Thyroid gland (tissue), 4 donors: ENCODE data around the gene AGT.

Source experiments
- POLR2A ChIP-seq, 2 donors: fragments of 450-650 bp; IDR thresholded peaks; one replicate each; pipeline ENCODE4 v1.6.1; 2017; ENCODE audit warnings: antibody characterized with exemption in 2 of 2, mild to moderate bottlenecking in 2 of 2, moderate library complexity in 1 of 2
- TF ChIP-seq, protein P1 (sequence below), 6 experiments: fragments of 200-600 bp in 3 of 6; fragments of 450-650 bp in 3 of 6; sonication (generic) in 3 of 6; IDR thresholded peaks; one replicate each; pipeline ENCODE4 v1.5.1; 2016 to 2019; ENCODE audit warnings: antibody characterized with exemption in 6 of 6, mild to moderate bottlenecking in 2 of 6, inconsistent platforms in 1 of 6, moderate library complexity in 1 of 6

- TF ChIP-seq, protein P1, sequence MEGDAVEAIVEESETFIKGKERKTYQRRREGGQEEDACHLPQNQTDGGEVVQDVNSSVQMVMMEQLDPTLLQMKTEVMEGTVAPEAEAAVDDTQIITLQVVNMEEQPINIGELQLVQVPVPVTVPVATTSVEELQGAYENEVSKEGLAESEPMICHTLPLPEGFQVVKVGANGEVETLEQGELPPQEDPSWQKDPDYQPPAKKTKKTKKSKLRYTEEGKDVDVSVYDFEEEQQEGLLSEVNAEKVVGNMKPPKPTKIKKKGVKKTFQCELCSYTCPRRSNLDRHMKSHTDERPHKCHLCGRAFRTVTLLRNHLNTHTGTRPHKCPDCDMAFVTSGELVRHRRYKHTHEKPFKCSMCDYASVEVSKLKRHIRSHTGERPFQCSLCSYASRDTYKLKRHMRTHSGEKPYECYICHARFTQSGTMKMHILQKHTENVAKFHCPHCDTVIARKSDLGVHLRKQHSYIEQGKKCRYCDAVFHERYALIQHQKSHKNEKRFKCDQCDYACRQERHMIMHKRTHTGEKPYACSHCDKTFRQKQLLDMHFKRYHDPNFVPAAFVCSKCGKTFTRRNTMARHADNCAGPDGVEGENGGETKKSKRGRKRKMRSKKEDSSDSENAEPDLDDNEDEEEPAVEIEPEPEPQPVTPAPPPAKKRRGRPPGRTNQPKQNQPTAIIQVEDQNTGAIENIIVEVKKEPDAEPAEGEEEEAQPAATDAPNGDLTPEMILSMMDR (IDR thresholded peaks at IDR 0.05): no peak
- TF ChIP-seq POLR2A (IDR thresholded peaks at IDR 0.05): no peak
Observed at GRCh38 chr1:230679192-230679591, 34.7 kb downstream of the AGT start.
